ENCODE results near the gene EDRF1.

The EDRF1 gene

DNA sequence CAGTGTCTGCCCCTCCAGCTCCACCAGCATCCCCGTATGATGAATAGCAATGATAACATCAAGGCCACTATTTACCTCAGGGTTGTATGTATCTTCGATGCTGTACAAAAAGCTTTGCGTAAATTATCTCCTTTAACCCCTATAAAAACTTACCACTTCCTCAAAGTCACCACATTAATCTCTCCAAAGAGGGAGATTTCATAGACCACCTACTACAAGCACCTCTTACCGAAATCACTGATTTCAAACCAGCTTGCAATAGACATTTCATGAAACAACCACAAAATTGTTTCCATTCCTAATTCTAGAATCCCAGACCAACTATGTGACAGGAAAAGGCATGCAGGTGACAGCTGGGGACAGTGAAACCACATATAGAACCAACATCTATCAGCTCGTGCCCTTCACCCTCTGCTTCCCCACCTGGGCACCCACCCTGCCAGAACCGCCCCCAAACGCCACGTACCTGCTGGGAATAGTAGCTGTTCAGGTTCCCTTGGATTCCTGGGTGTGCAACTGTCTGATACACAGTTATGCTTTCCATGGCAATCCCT, 76.2 kb downstream of the EDRF1 start:
- DNase-seq (ENCODE audit: low read depth) = no peak
- TF ChIP-seq, protein P1, sequence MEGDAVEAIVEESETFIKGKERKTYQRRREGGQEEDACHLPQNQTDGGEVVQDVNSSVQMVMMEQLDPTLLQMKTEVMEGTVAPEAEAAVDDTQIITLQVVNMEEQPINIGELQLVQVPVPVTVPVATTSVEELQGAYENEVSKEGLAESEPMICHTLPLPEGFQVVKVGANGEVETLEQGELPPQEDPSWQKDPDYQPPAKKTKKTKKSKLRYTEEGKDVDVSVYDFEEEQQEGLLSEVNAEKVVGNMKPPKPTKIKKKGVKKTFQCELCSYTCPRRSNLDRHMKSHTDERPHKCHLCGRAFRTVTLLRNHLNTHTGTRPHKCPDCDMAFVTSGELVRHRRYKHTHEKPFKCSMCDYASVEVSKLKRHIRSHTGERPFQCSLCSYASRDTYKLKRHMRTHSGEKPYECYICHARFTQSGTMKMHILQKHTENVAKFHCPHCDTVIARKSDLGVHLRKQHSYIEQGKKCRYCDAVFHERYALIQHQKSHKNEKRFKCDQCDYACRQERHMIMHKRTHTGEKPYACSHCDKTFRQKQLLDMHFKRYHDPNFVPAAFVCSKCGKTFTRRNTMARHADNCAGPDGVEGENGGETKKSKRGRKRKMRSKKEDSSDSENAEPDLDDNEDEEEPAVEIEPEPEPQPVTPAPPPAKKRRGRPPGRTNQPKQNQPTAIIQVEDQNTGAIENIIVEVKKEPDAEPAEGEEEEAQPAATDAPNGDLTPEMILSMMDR (IDR thresholded peaks at IDR 0.05; ENCODE audit: control insufficient read depth, insufficient read depth, low read depth, low read length, missing control alignments) = no peak
- H3K4me3 ChIP-seq (ENCODE audit: control insufficient read depth, low read depth, low read length) = no peak overlapping the region

DNA sequence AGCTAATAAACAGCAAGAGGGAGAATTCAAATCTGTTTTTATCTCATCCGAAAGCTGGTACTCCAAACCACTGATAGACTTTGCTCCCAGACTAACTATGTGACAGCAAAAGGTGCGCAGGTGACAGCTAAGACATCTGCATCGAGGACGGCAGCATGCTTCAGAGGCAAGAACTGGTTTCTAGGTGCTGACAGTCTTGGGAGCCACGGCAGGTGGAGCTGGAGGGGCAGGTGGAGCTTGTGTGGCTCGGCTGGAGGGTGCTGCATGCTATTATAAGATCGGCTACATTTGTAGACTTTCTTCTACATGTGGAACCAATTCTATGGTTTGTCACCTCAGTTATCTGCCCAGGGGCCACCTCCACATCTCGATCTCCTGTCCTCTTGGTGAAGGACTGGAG, 77.9 kb downstream of the EDRF1 start:
- DNase-seq (ENCODE audit: low read depth) = no peak
- TF ChIP-seq, protein P1 (IDR thresholded peaks at IDR 0.05; ENCODE audit: control insufficient read depth, insufficient read depth, low read depth, low read length, missing control alignments) = no peak
- H3K4me3 ChIP-seq (ENCODE audit: control insufficient read depth, low read depth, low read length) = no peak overlapping the region

- TF ChIP-seq, protein P1 (IDR thresholded peaks at IDR 0.05; ENCODE audit: control insufficient read depth, insufficient read depth, low read depth, low read length, missing control alignments) = no peak
- no peak overlapping the region for H3K4me3 ChIP-seq (ENCODE audit: control insufficient read depth, low read depth, low read length)
- DNase-seq (ENCODE audit: low read depth) = no peak
Observed at GRCh38 chr10:125797994-125798662, 78.6 kb downstream of the EDRF1 start.

GRCh38 chr10:125799451-125800182, 80.1 kb downstream of the EDRF1 start:
- DNase-seq (ENCODE audit: low read depth) = no peak
- TF ChIP-seq, protein P1 (IDR thresholded peaks at IDR 0.05; ENCODE audit: control insufficient read depth, insufficient read depth, low read depth, low read length, missing control alignments) = no peak
- no peak overlapping the region for H3K4me3 ChIP-seq (ENCODE audit: control insufficient read depth, low read depth, low read length)

DNA sequence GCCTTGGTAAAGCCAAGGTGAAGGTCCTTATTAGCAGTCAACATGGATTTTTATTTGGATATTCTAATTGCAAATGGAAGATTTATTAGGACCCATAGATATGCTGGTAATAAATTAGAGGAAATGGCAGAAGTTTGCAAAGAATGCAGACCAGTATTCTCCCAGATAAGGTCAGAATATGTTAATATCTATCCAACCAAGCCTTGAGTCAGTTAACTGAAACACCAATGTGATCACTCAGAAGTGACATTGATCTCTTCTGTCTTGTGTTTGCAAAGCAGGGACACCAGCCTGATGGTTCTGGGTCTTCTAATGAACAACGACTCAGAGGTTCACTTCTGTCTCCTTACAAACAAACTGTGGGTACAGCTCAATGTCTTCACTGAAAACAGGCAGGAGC, 82.1 kb downstream of the EDRF1 start:
- no peak overlapping the region for H3K4me3 ChIP-seq (ENCODE audit: control insufficient read depth, low read depth, low read length)
- DNase-seq (ENCODE audit: low read depth) = no peak
- TF ChIP-seq, protein P1 (IDR thresholded peaks at IDR 0.05; ENCODE audit: control insufficient read depth, insufficient read depth, low read depth, low read length, missing control alignments) = no peak

DNA sequence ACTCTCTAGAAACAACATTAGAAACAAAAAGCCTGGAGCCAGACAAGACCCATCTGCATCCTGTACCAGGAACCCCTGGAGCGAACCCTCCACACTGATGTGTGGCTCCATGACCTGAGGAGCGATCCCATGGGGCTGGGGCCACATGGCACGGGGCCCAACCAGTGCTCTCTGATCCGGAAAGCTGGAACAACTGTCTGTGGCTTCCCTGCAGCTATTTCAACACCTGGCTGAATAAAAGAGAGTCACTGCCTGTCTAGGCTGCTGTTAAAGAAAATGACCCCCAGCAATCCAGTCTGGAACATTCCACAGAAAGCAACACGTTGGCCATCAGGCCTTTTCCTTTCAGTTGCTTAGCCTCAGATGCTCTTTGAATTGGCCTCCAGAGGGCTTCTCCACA, 82.6 kb downstream of the EDRF1 start:
- DNase-seq (ENCODE audit: low read depth) = no peak

More for the DNA sequence above, 82.6 kb downstream of the EDRF1 start:
- TF ChIP-seq, protein P1 (IDR thresholded peaks at IDR 0.05; ENCODE audit: control insufficient read depth, insufficient read depth, low read depth, low read length, missing control alignments) = no peak
- H3K4me3 ChIP-seq (ENCODE audit: control insufficient read depth, low read depth, low read length) = no peak overlapping the region

Measured in AG09309 (cell line).